Measurements from ENCODE around the gene ARPC1A. TPM values are rescaled to one million over a fixed set of nuclear protein-coding genes. Genes with fewer than 3 reads are reported as not detected.
A peak's percentile ranks its signal among the peaks of the same experiment; 100 is the strongest.

ARPC1A gene
- total RNA-seq, 2 donors from 2014 or later = 150 to 154 TPM

DNA sequence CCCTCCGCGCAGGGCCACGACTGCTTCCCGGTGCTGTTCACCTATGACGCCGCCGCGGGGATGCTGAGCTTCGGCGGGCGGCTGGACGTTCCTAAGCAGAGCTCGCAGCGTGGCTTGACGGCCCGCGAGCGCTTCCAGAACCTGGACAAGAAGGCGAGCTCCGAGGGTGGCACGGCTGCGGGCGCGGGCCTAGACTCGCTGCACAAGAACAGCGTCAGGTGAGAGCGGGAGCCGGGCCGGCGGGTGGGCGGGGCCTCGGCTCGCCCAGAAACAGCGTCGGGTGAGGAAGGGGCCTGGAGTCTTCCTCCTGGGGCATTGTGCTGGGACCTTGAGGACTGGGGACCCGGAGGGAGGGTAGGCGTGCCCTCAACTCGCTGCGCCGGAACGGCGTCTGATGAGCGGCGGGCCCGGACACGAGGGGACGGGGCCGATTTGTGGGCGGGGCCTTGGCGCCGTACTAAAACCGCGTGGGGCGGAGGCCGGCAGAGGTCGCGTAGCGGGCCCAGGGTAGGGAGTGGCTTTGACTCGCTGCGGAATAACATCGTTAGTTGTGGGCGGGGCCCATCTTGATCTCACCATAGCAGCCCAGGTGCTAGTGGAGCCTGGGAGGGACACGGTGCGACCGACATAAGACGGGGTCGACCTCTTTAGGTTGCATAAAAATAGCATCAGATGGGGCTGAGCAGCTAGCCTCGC is 67.1 kb downstream of the ARPC1A start:
- WGBS, 2 experiments (ENCODE audit: insufficient coverage in 1 of 2, insufficient read length in 1 of 2) = 4 to 14% methylated on average over 32 to 68 of the region's 68 CpGs
- no peaks in the 10 kb centered on the region for H3K9me3 Mint-ChIP-seq
- peak overlapping the region; percentile 59 for H3K27ac ChIP-seq (ENCODE audit: low read depth, low read length)
- peaks cover 66% of the 10 kb centered on the region for H3K36me3 ChIP-seq (ENCODE audit: control insufficient read depth, insufficient read depth, low read length)
- no peaks in the 10 kb centered on the region for H3K9me3 ChIP-seq (ENCODE audit: control insufficient read depth, low read length)
- no peaks in the 10 kb centered on the region for H3K4me1 ChIP-seq (ENCODE audit: control insufficient read depth, insufficient read depth, low read length)
- peak overlapping the region; percentile 82 for H3K4me3 ChIP-seq (ENCODE audit: low read length)
- TF ChIP-seq, protein P1, sequence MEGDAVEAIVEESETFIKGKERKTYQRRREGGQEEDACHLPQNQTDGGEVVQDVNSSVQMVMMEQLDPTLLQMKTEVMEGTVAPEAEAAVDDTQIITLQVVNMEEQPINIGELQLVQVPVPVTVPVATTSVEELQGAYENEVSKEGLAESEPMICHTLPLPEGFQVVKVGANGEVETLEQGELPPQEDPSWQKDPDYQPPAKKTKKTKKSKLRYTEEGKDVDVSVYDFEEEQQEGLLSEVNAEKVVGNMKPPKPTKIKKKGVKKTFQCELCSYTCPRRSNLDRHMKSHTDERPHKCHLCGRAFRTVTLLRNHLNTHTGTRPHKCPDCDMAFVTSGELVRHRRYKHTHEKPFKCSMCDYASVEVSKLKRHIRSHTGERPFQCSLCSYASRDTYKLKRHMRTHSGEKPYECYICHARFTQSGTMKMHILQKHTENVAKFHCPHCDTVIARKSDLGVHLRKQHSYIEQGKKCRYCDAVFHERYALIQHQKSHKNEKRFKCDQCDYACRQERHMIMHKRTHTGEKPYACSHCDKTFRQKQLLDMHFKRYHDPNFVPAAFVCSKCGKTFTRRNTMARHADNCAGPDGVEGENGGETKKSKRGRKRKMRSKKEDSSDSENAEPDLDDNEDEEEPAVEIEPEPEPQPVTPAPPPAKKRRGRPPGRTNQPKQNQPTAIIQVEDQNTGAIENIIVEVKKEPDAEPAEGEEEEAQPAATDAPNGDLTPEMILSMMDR (conservative IDR thresholded peaks at IDR 0.05) = no peak
- H3K4me1 Mint-ChIP-seq = peaks cover 9% of the 10 kb centered on the region
- H3K9ac ChIP-seq (ENCODE audit: extremely low read depth, low read length, poor library complexity, severe bottlenecking) = peak overlapping the region; percentile 53
- H3K27me3 Mint-ChIP-seq (ENCODE audit: insufficient read depth) = no peaks in the 10 kb centered on the region
- H3K4me3 Mint-ChIP-seq = peak overlapping the region; percentile 77
- H3K27ac Mint-ChIP-seq = peak overlapping the region; percentile 98
- no peaks in the 10 kb centered on the region for H3K27me3 ChIP-seq (ENCODE audit: control insufficient read depth, insufficient read depth, low read length, poor library complexity, severe bottlenecking)
- DNase-seq = peak; percentile 95
- H3K36me3 Mint-ChIP-seq (ENCODE audit: low read depth) = peaks cover 50% of the 10 kb centered on the region

- H3K9me3 ChIP-seq (ENCODE audit: control insufficient read depth, low read length) = no peaks in the 10 kb centered on the region
- Mint-ChIP-seq H3K4me1 (peaks cover 9% of the 10 kb centered on the region), H3K36me3 (ENCODE audit: low read depth) (peaks cover 49% of the 10 kb centered on the region), H3K9me3 (no peaks in the 10 kb centered on the region), H3K4me3 (peak overlapping the region; percentile 77), H3K27ac (peak overlapping the region; percentile 98), H3K27me3 (ENCODE audit: insufficient read depth) (no peaks in the 10 kb centered on the region)
- WGBS, 2 experiments (ENCODE audit: insufficient coverage in 1 of 2, insufficient read length in 1 of 2) = 33 to 48% methylated on average over 13 to 30 of the region's 30 CpGs
- no peaks in the 10 kb centered on the region for H3K4me1 ChIP-seq (ENCODE audit: control insufficient read depth, insufficient read depth, low read length)
- peak overlapping the region; percentile 82 for H3K4me3 ChIP-seq (ENCODE audit: low read length)
- H3K9ac ChIP-seq (ENCODE audit: extremely low read depth, low read length, poor library complexity, severe bottlenecking) = peak overlapping the region; percentile 53
- peaks cover 67% of the 10 kb centered on the region for H3K36me3 ChIP-seq (ENCODE audit: control insufficient read depth, insufficient read depth, low read length)
- TF ChIP-seq, protein P1 (conservative IDR thresholded peaks at IDR 0.05) = no peak
- no peaks in the 10 kb centered on the region for H3K27me3 ChIP-seq (ENCODE audit: control insufficient read depth, insufficient read depth, low read length, poor library complexity, severe bottlenecking)
- no peak for DNase-seq
- peak overlapping the region; percentile 59 for H3K27ac ChIP-seq (ENCODE audit: low read depth, low read length)
Measured at GRCh38 chr7:99393355-99394187, 67.9 kb downstream of the ARPC1A start.

DNA sequence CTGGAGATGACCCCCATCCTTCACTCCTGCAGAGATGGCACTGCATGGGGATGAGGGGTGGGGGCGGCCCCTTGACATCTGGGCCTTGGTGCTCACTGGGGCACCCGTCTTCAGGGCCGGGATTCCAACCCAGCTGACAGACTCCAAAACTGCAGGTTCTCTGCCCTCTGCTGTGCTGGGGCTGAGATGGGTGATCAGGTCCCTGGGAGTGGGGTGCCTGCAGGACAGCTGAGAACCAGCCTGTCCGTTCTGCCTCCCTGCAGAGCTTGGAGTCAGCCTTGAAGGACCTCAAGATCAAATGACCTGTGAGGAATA is 68.4 kb downstream of the ARPC1A start:
- H3K27me3 Mint-ChIP-seq (ENCODE audit: insufficient read depth) = no peaks in the 10 kb centered on the region
- TF ChIP-seq, protein P1 (conservative IDR thresholded peaks at IDR 0.05) = no peak
- H3K27ac ChIP-seq (ENCODE audit: low read depth, low read length) = no peak overlapping the region
- H3K36me3 ChIP-seq (ENCODE audit: control insufficient read depth, insufficient read depth, low read length) = peaks cover 71% of the 10 kb centered on the region
- H3K4me1 ChIP-seq (ENCODE audit: control insufficient read depth, insufficient read depth, low read length) = no peaks in the 10 kb centered on the region
- H3K27me3 ChIP-seq (ENCODE audit: control insufficient read depth, insufficient read depth, low read length, poor library complexity, severe bottlenecking) = no peaks in the 10 kb centered on the region
- H3K4me1 Mint-ChIP-seq = peaks cover 9% of the 10 kb centered on the region
- no peak for DNase-seq
- no peaks in the 10 kb centered on the region for H3K9me3 Mint-ChIP-seq
- H3K4me3 ChIP-seq (ENCODE audit: low read length) = no peak overlapping the region
- no peaks in the 10 kb centered on the region for H3K9me3 ChIP-seq (ENCODE audit: control insufficient read depth, low read length)
- peak overlapping the region; percentile 98 for H3K27ac Mint-ChIP-seq
- peak overlapping the region; percentile 77 for H3K4me3 Mint-ChIP-seq
- WGBS, 2 experiments (ENCODE audit: insufficient coverage in 1 of 2, insufficient read length in 1 of 2) = 98 to 100% methylated on average over 1 to 4 of the region's 4 CpGs
- H3K36me3 Mint-ChIP-seq (ENCODE audit: low read depth) = peaks cover 54% of the 10 kb centered on the region
- no peak overlapping the region for H3K9ac ChIP-seq (ENCODE audit: extremely low read depth, low read length, poor library complexity, severe bottlenecking)
